ENCODE results near the gene SLC38A11. TPM values are rescaled to one million over a fixed set of nuclear protein-coding genes. Genes with fewer than 3 reads are reported as not detected.

The SLC38A11 gene
- total RNA-seq, 1 donor from 2014 or later, result not detected

- peak; percentile 50 for FAIRE-seq
- Histone ChIP-seq H3K36me3 (ENCODE audit: control insufficient read depth, insufficient read depth, low read length) (no peaks in the 10 kb centered on the region), H3K4me3 (ENCODE audit: low read depth, low read length) (no peak overlapping the region), H3K27me3 (ENCODE audit: control insufficient read depth, insufficient read depth, low read length) (no peaks in the 10 kb centered on the region)
- DNase-seq (ENCODE audit: low read depth), result peak; percentile 90
- no peak for TF ChIP-seq CTCF (IDR thresholded peaks at IDR 0.05; ENCODE audit: insufficient read depth, low read length, severe bottlenecking)
Observed at GRCh38 chr2:164913640-164914350, 41.5 kb downstream of the SLC38A11 start.

DNA sequence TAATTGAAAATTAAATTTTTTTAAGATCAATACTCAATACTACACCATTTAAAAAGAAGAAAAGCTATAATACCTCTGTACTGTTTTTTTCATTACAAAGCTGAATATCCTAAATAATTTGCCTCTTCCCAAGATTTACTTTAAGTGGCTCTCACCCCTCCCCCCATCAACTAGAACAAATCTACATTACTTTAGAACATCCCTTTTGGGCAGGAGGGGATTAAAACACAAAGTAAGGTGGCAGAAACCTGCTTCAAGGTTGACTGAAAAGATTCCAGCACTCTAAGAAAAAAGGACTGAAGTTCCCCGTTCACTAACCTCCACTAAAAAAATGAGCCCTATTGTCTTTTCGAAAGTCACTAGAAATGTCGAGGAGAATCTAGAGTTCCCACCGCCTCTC is 42.3 kb downstream of the SLC38A11 start:
- Histone ChIP-seq H3K27me3 (ENCODE audit: control insufficient read depth, insufficient read depth, low read length) (no peaks in the 10 kb centered on the region), H3K36me3 (ENCODE audit: control insufficient read depth, insufficient read depth, low read length) (no peaks in the 10 kb centered on the region), H3K4me3 (ENCODE audit: low read depth, low read length) (no peak overlapping the region)
- FAIRE-seq, result no peak
- TF ChIP-seq CTCF (IDR thresholded peaks at IDR 0.05; ENCODE audit: insufficient read depth, low read length, severe bottlenecking), result no peak
- DNase-seq (ENCODE audit: low read depth), result no peak

DNA sequence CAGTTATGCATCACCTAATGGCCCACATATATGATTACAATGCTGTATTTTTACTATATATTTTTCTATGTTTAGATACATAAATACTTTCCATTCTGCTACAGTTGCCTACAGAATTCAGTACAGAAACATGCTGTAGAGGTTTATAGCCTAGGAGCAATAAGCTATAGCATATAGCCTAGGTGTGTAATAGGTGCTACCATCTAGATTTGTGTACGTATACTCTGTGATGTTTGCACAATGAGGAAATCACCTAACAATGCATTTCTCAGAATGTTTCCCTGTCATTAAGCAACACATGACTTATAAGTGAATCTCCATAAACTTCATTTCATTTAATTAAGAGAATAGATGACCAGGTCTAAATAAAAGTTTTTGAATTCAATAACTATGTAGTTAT is 43.5 kb downstream of the SLC38A11 start:
- TF ChIP-seq CTCF (IDR thresholded peaks at IDR 0.05; ENCODE audit: insufficient read depth, low read length, severe bottlenecking), result no peak
- peak; percentile 87 for DNase-seq (ENCODE audit: low read depth)
- Histone ChIP-seq H3K36me3 (ENCODE audit: control insufficient read depth, insufficient read depth, low read length) (no peaks in the 10 kb centered on the region), H3K27me3 (ENCODE audit: control insufficient read depth, insufficient read depth, low read length) (no peaks in the 10 kb centered on the region), H3K4me3 (ENCODE audit: low read depth, low read length) (no peak overlapping the region)
- no peak for FAIRE-seq

DNA sequence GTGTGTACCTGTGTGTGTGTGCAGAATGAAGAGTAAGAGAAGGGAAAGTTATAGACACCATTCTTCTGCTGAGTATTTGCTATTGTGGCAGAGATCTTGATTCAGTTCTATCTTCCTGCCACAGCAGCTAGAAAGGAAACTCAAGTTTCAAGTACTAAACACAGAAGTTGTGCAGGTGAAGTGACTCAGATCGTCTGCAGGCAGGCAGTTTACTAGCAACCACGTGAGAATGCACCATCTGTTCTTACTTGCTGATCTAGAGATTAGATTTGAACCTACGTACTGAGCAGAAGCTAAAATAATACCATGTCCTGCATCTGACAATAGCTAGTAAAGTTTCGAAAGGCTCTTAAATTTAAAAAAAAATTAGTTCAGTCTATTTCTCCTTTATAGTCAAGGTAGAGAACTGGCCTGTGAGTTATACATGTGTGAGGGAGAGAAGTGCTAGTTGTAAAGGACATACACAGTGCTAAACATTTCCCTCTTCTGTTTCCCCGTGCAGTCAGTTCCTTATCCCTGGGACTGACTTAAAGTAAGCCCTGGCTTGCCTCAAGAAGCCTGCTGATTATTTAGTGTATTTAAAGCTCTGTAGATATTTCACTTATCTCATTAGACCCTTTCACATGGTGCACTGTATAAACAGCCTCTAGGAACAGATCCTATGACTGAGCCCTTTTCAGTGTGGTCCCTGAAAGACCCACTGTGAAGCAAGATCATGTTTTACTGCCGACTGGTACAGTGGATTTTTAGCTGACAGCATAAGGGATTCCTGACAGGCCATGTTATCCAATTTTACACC is 45.0 kb downstream of the SLC38A11 start:
- no peaks in the 10 kb centered on the region for H3K36me3 ChIP-seq (ENCODE audit: control insufficient read depth, insufficient read depth, low read length)
- FAIRE-seq, result peak; percentile 81
- no peaks in the 10 kb centered on the region for H3K27me3 ChIP-seq (ENCODE audit: control insufficient read depth, insufficient read depth, low read length)
- H3K4me3 ChIP-seq (ENCODE audit: low read depth, low read length), result no peak overlapping the region
- DNase-seq (ENCODE audit: low read depth), result peak; percentile 81
- no peak for TF ChIP-seq CTCF (IDR thresholded peaks at IDR 0.05; ENCODE audit: insufficient read depth, low read length, severe bottlenecking)

DNA sequence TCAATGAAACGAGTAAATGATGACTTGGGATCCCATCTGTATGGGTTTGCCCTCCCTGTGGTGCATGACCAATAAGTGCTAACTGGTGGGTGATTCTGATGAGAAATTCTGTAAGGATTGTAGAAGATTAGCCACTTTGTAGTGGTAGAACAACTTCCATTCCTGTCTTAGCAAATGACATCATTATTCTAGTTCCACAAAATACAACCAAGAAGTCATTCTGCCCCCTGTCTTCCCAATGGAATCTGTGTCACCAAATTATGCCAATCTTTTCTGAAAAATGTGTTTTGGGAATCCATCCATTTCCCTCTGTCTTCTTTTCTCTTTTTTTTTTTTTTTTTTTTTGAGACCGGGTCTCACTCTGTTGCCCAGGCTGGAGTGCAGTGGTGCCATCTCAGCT is 48.4 kb downstream of the SLC38A11 start:
- DNase-seq (ENCODE audit: low read depth), result no peak
- no peak for TF ChIP-seq CTCF (IDR thresholded peaks at IDR 0.05; ENCODE audit: insufficient read depth, low read length, severe bottlenecking)
- H3K36me3 ChIP-seq (ENCODE audit: control insufficient read depth, insufficient read depth, low read length), result no peaks in the 10 kb centered on the region
- FAIRE-seq, result no peak
- no peaks in the 10 kb centered on the region for H3K27me3 ChIP-seq (ENCODE audit: control insufficient read depth, insufficient read depth, low read length)
- H3K4me3 ChIP-seq (ENCODE audit: low read depth, low read length), result no peak overlapping the region
